B cell (primary cell): ENCODE data around the gene ZNF93.
"Not testable (repeated sequence)": the region's sequence is repeated elsewhere in the genome, so short reads cannot be mapped to it uniquely, and the experiment has no call there.

Experiments used
- EZH2 ChIP-seq: IDR thresholded peaks from 2 replicates; pipeline ENCODE4 v1.6.1; 2012; ENCODE audit warnings: borderline replicate concordance, low read depth, mild to moderate bottlenecking, moderate library complexity, low read length; ENCODE audit not compliant: insufficient read depth, poor library complexity, severe bottlenecking
- TF ChIP-seq, protein P1 (sequence below): fragments of 200-600 bp; IDR thresholded peaks from one replicate; pipeline ENCODE4 v1.8.0; 2022; ENCODE audit warnings: antibody characterized with exemption, mild to moderate bottlenecking

DNA sequence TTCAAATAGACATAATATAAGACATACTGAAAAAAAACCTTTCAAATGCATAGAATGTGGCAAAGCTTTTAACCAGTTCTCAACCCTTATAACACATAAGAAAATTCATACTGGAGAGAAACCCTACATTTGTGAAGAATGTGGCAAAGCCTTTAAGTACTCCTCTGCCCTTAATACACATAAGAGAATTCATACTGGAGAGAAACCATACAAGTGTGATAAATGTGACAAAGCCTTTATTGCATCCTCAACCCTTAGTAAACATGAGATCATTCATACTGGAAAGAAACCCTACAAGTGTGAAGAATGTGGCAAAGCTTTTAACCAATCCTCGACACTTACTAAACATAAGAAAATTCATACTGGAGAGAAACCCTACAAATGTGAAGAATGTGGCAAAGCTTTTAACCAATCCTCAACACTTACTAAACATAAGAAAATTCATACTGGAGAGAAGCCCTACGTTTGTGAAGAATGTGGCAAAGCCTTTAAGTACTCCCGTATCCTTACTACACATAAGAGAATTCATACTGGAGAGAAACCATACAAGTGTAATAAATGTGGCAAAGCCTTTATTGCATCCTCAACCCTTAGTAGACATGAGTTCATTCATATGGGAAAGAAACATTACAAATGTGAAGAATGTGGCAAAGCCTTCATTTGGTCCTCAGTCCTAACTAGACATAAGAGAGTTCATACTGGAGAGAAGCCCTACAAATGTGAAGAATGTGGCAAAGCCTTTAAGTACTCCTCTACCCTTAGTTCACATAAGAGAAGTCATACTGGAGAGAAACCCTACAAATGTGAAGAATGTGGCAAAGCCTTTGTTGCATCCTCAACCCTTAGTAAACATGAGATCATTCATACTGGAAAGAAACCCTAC is 32.9 kb downstream of the ZNF93 start:
- TF ChIP-seq, protein P1, sequence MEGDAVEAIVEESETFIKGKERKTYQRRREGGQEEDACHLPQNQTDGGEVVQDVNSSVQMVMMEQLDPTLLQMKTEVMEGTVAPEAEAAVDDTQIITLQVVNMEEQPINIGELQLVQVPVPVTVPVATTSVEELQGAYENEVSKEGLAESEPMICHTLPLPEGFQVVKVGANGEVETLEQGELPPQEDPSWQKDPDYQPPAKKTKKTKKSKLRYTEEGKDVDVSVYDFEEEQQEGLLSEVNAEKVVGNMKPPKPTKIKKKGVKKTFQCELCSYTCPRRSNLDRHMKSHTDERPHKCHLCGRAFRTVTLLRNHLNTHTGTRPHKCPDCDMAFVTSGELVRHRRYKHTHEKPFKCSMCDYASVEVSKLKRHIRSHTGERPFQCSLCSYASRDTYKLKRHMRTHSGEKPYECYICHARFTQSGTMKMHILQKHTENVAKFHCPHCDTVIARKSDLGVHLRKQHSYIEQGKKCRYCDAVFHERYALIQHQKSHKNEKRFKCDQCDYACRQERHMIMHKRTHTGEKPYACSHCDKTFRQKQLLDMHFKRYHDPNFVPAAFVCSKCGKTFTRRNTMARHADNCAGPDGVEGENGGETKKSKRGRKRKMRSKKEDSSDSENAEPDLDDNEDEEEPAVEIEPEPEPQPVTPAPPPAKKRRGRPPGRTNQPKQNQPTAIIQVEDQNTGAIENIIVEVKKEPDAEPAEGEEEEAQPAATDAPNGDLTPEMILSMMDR: not testable (repeated sequence)
- not testable (repeated sequence) for TF ChIP-seq EZH2
